Mesendoderm (in vitro differentiated cells): ENCODE measurements around the gene AP4B1.

Experiments used
- DNase-seq: peaks from one replicate; pipeline ENCODE4 v3.0.0; 2013
- H2AK5ac ChIP-seq: 2 replicates; pipeline ENCODE4 v1.6.1; 2013; ENCODE audit warnings: low read length, inconsistent platforms
- H2BK120ac ChIP-seq: 2 replicates; pipeline ENCODE4 v1.6.1; 2013; ENCODE audit warnings: low read depth, mild to moderate bottlenecking, low read length, moderate library complexity, mixed read lengths
- H2BK15ac ChIP-seq: replicated peaks from 2 replicates; pipeline ENCODE4 v1.6.1; 2013; ENCODE audit warnings: low read depth, mild to moderate bottlenecking, moderate library complexity
- H2BK5ac ChIP-seq: 2 replicates; pipeline ENCODE4 v1.6.1; 2013; ENCODE audit warnings: low read length, inconsistent platforms
- H3K18ac ChIP-seq: 2 replicates; pipeline ENCODE4 v1.6.1; 2013; ENCODE audit warnings: mild to moderate bottlenecking, low read length, mixed read lengths
- H3K23ac ChIP-seq: one replicate; pipeline ENCODE4 v1.6.1; 2013; ENCODE audit warnings: low read length
- H3K27ac ChIP-seq: 2 replicates; pipeline ENCODE4 v1.5.1; 2013; ENCODE audit warnings: low read depth, mild to moderate bottlenecking, inconsistent platforms, low read length, moderate library complexity
- H3K27me3 ChIP-seq: 2 replicates; pipeline ENCODE4 v1.6.1; 2013; ENCODE audit warnings: low read length, control low read depth, mild to moderate bottlenecking, inconsistent platforms; ENCODE audit not compliant: insufficient read depth, poor library complexity
- H3K36me3 ChIP-seq: 2 replicates; pipeline ENCODE4 v1.6.1; 2013; ENCODE audit warnings: low read length, inconsistent platforms; ENCODE audit not compliant: control insufficient read depth, insufficient read depth
- H3K4ac ChIP-seq: one replicate; pipeline ENCODE4 v1.6.1; 2013; ENCODE audit warnings: low read depth, mild to moderate bottlenecking, low read length, moderate library complexity
- H3K4me1 ChIP-seq: 2 replicates; pipeline ENCODE4 v1.6.1; 2013; ENCODE audit warnings: low read depth, low read length, inconsistent platforms; ENCODE audit not compliant: control insufficient read depth
- H3K4me2 ChIP-seq: 2 replicates; pipeline ENCODE4 v1.6.1; 2013; ENCODE audit warnings: low read length
- H3K4me3 ChIP-seq: 2 replicates; pipeline ENCODE4 v1.5.1; 2013; ENCODE audit warnings: mild to moderate bottlenecking, low read length
- H3K56ac ChIP-seq: one replicate; pipeline ENCODE4 v1.6.1; 2013; ENCODE audit warnings: low read length
- H3K79me1 ChIP-seq: 2 replicates; pipeline ENCODE4 v1.6.1; 2013; ENCODE audit warnings: low read length, inconsistent platforms
- H3K79me2 ChIP-seq: 2 replicates; pipeline ENCODE4 v1.6.1; 2013; ENCODE audit warnings: mild to moderate bottlenecking, low read length; ENCODE audit not compliant: control insufficient read depth, insufficient read depth
- H3K9ac ChIP-seq: 2 replicates; pipeline ENCODE4 v1.6.1; 2013; ENCODE audit warnings: low read length, inconsistent platforms
- H4K5ac ChIP-seq: one replicate; pipeline ENCODE4 v1.6.1; 2013; ENCODE audit warnings: low read length
- H4K8ac ChIP-seq: one replicate; pipeline ENCODE4 v1.6.1; 2013; ENCODE audit warnings: low read depth, mild to moderate bottlenecking, control low read depth, low read length, moderate library complexity
- WGBS: extraction: QIAGEN DNeasy Blood & Tissue Kit; methylation state at CpG from one replicate; pipeline ENCODE4 v1.1.7; 2013; ENCODE audit warnings: low lambda C conversion rate, missing lambda C conversion rate; ENCODE audit not compliant: insufficient coverage; ENCODE audit errors: extremely low coverage; 5-methylcytosine and 5-hydroxymethylcytosine counted together

The AP4B1 gene

GRCh38 chr1:113890816-113891215, 13.8 kb downstream of the AP4B1 start:
- Histone ChIP-seq H4K5ac (no peak overlapping the region), H3K79me2 (no peaks in the 10 kb centered on the region), H3K18ac (no peak overlapping the region), H4K8ac (no peak overlapping the region), H3K4me2 (no peak overlapping the region), H3K4me1 (no peaks in the 10 kb centered on the region), H3K9ac (no peak overlapping the region), H3K79me1 (no peaks in the 10 kb centered on the region), H3K56ac (no peak overlapping the region), H2BK120ac (no peak overlapping the region), H2AK5ac (no peak overlapping the region), H3K27ac (no peak overlapping the region), H2BK15ac (no peak overlapping the region), H3K36me3 (no peaks in the 10 kb centered on the region), H3K4me3 (no peak overlapping the region), H2BK5ac (no peak overlapping the region), H3K27me3 (no peaks in the 10 kb centered on the region), H3K4ac (no peak overlapping the region), H3K23ac (no peak overlapping the region)
- WGBS, result no CpG with 5 or more reads among the region's 2 CpGs
- no peak for DNase-seq

DNA sequence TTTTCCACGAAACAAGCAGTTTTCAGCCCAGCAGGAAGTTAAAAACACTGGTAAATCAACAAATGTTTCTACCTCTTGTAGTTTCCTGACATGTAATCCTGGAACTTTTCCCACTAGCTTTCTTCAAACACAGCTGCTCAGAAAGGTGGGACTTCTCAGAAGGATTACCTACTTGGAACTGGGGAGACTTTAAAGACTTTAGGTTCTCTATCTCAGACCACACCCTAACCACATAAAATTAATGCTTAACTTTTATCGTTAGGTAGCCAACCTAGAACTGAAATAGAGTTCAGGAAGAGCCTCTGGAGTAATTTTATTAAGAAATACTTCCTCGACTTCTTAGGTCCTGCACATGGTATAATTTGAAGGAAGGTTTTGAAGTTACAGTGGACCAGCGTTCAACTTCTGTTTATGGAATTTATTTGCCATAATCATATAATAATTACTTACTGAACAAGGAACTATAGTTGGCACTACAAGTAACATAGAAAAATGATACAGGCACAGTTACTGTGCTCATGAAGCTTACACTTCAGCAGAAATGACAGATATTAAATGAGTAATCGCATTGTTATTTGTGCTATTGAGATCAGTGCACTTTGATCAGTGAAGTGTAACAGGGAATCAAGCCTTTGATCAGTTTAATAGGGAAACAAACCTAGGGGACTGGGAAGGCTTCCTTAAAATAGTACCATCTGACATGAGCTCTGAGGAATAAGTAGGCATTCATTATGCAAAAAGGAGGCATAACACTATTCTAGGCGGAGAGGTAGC, 17.0 kb downstream of the AP4B1 start, which contains the start of gene BCL2L15:
TSS of gene BCL2L15 (minus strand) at position 180 of the 774 bp plus-strand sequence. CDS start 206 bp downstream, outside the sequence.
- no peak within 1 kb of the TSS for H3K18ac ChIP-seq
- no peaks in the 10 kb centered on the region for H3K27me3 ChIP-seq
- no peak within 1 kb of the TSS for H3K4me3 ChIP-seq
- no peak within 1 kb of the TSS for H2BK5ac ChIP-seq
- no peak within 1 kb of the TSS for H3K9ac ChIP-seq
- H3K4ac ChIP-seq, result no peak within 1 kb of the TSS
- H2AK5ac ChIP-seq, result no peak within 1 kb of the TSS
- H3K4me2 ChIP-seq, result no peak within 1 kb of the TSS
- no peaks in the 10 kb centered on the region for H3K79me1 ChIP-seq
- H2BK15ac ChIP-seq, result no peak within 1 kb of the TSS
- H3K36me3 ChIP-seq, result no peaks in the 10 kb centered on the region
- H4K8ac ChIP-seq, result no peak within 1 kb of the TSS
- DNase-seq, result no peak
- H3K23ac ChIP-seq, result no peak within 1 kb of the TSS
- H3K56ac ChIP-seq, result no peak within 1 kb of the TSS
- no peak within 1 kb of the TSS for H4K5ac ChIP-seq
- no peaks in the 10 kb centered on the region for H3K79me2 ChIP-seq
- H3K27ac ChIP-seq, result no peak within 1 kb of the TSS
- H3K4me1 ChIP-seq, result no peaks in the 10 kb centered on the region
- H2BK120ac ChIP-seq, result no peak within 1 kb of the TSS
- WGBS, result no CpG with 5 or more reads among the region's 6 CpGs

GRCh38 chr1:113886417-113887401, 17.9 kb downstream of the AP4B1 start:
- H3K4me3 ChIP-seq, result no peak overlapping the region
- no peaks in the 10 kb centered on the region for H3K79me1 ChIP-seq
- H2AK5ac ChIP-seq, result no peak overlapping the region
- H3K56ac ChIP-seq, result no peak overlapping the region
- WGBS, result no CpG with 5 or more reads among the region's 17 CpGs
- no peaks in the 10 kb centered on the region for H3K27me3 ChIP-seq
- no peak for DNase-seq
- H3K4ac ChIP-seq, result no peak overlapping the region
- H4K8ac ChIP-seq, result no peak overlapping the region
- no peaks in the 10 kb centered on the region for H3K36me3 ChIP-seq
- no peak overlapping the region for H2BK5ac ChIP-seq
- no peaks in the 10 kb centered on the region for H3K4me1 ChIP-seq
- no peak overlapping the region for H4K5ac ChIP-seq
- H3K79me2 ChIP-seq, result no peaks in the 10 kb centered on the region
- no peak overlapping the region for H2BK15ac ChIP-seq
- H3K18ac ChIP-seq, result no peak overlapping the region
- no peak overlapping the region for H3K4me2 ChIP-seq
- no peak overlapping the region for H3K23ac ChIP-seq
- no peak overlapping the region for H2BK120ac ChIP-seq
- no peak overlapping the region for H3K27ac ChIP-seq
- no peak overlapping the region for H3K9ac ChIP-seq

GRCh38 chr1:113881661-113882060, 22.9 kb downstream of the AP4B1 start:
- WGBS, result no CpG with 5 or more reads among the region's 2 CpGs
- H2BK15ac ChIP-seq, result no peak overlapping the region
- H2BK5ac ChIP-seq, result no peak overlapping the region

GRCh38 chr1:113879739-113880038, 24.9 kb downstream of the AP4B1 start:
- no peak for DNase-seq
- Histone ChIP-seq H3K27me3 (no peaks in the 10 kb centered on the region), H3K27ac (no peak overlapping the region), H4K8ac (no peak overlapping the region), H3K4me1 (no peaks in the 10 kb centered on the region), H3K4ac (no peak overlapping the region), H3K4me2 (no peak overlapping the region), H3K18ac (no peak overlapping the region), H4K5ac (no peak overlapping the region), H2BK15ac (no peak overlapping the region), H3K23ac (no peak overlapping the region), H3K56ac (no peak overlapping the region), H2BK120ac (no peak overlapping the region), H3K4me3 (no peak overlapping the region), H2AK5ac (no peak overlapping the region), H3K79me2 (no peaks in the 10 kb centered on the region), H3K79me1 (no peaks in the 10 kb centered on the region), H3K9ac (no peak overlapping the region), H3K36me3 (no peaks in the 10 kb centered on the region), H2BK5ac (no peak overlapping the region)
- no CpG with 5 or more reads among the region's 4 CpGs for WGBS

More at GRCh38 chr1:113881661-113882060, 22.9 kb downstream of the AP4B1 start:
- no peaks in the 10 kb centered on the region for H3K79me2 ChIP-seq
- H3K27ac ChIP-seq, result no peak overlapping the region
- no peak overlapping the region for H4K8ac ChIP-seq
- H3K4me2 ChIP-seq, result no peak overlapping the region
- no peak overlapping the region for H4K5ac ChIP-seq
- DNase-seq, result no peak
- no peak overlapping the region for H3K18ac ChIP-seq
- H3K56ac ChIP-seq, result no peak overlapping the region
- no peak overlapping the region for H2AK5ac ChIP-seq
- H3K36me3 ChIP-seq, result no peaks in the 10 kb centered on the region
- no peak overlapping the region for H3K23ac ChIP-seq
- no peaks in the 10 kb centered on the region for H3K4me1 ChIP-seq
- H3K4ac ChIP-seq, result no peak overlapping the region
- H3K79me1 ChIP-seq, result no peaks in the 10 kb centered on the region
- no peak overlapping the region for H2BK120ac ChIP-seq
- no peak overlapping the region for H3K9ac ChIP-seq
- no peaks in the 10 kb centered on the region for H3K27me3 ChIP-seq
- H3K4me3 ChIP-seq, result no peak overlapping the region
